GM21447 (cell line): Measurements from ENCODE around the gene ESPL1.

ENCODE experiments used
- ATAC-seq: cut with Tn5 transposase; IDR thresholded peaks from one replicate; pipeline ENCODE4 v1.9.1; 2021; ENCODE audit not compliant: unreplicated experiment

Gene ESPL1

DNA sequence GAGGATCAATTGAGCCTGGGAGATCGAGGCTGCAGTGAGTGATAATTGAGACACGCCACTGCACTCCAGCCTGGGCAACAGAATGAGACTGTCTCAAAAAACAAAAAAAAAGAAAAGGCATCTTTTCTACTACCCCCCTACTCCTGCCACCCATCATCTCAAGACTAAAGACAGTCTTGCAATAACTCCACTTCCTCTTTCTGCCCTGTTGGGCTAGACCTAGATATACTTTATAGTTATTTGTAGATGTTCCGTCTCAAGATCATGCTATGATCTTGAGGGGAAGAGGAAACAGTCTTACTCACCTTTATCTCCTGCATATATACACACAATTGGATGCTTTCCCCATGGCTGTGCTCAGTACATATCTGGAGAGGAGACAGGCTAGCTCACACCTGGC is 12.1 kb upstream of the ESPL1 start:
- ATAC-seq = no peak

DNA sequence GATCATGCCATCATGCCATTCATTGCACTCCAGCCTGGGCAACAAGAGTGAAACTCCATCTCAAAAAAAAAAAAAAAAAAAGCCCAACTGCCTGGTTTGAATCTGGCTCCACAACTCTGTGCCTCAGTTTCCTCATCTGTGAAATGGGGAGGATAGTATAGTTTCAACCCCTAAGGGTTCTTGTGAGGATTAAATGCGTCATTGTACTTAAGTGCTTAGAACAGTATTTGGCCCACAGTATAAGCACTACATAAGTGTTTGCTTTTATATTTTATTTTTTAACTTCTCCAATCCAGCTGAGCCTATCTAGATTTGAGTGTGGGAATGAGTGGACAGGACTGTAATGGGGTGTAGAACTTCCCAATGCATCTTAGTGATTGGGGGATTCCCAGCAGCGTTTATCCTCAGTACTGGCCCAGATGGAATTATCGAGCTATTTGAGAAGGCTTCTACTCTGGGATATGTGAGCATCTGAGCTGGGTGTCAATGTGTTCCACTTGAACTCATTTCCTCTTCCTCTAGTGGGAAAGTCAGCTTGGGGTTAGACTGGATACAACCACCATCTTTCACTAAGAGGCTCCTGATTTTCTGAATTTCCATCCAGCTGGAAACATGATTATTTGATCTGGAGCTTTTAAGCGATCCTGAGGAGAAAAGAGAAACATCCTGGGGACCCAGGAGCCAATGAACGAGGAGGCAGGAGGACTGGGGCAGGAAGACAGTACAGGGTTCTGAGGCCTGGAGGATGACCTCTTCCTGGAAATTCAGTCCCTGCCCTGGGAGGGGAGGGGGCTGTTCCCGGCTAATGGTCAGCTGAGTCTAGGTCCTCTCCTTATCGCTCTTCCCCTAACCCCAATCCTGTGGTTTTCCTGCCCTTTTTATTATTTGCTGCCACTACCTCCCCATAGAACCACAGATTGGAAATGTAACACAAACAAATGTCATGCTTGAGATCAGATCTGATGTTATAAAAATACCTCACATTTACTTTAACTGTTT is 9.3 kb upstream of the ESPL1 start:
- no peak for ATAC-seq

DNA sequence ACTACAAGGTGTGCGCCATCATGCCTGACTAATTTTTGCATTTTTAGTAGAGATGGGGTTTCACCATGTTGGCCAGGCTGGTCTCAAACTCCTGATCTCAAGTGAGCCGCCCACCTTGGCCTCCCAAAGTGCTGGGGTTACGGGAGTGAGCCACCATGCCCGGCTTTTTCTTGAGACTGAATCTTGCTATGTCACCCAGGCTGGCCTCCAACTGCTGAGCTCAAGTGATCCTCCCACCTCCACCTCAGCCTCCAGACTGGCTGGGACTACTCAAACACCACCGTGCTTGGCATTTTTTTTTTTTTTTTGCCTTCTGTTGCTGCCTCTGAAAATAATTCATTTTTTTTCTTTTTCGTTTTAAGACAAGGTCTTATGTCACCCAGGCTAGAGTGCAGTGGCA is 8.2 kb upstream of the ESPL1 start:
- no peak for ATAC-seq

DNA sequence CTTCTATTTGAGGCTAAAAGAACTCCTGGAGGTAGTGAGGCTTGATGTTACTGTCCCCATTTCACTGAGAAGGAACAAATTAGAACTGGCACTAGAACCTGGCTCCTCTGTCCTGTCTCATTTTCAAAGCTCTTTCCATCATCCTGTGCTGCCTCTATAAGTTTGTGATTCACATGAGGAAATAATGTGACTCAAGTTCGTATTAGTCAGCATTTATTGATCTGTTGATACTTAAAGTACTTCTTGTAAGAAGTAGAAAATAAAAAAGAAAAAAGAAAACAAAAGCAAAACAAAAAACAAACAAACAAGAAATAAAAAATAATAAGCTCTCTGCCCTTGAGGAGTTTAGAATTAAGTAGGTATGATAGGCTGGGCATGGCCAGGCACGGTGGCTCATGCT is 2.3 kb upstream of the ESPL1 start:
- ATAC-seq = no peak

DNA sequence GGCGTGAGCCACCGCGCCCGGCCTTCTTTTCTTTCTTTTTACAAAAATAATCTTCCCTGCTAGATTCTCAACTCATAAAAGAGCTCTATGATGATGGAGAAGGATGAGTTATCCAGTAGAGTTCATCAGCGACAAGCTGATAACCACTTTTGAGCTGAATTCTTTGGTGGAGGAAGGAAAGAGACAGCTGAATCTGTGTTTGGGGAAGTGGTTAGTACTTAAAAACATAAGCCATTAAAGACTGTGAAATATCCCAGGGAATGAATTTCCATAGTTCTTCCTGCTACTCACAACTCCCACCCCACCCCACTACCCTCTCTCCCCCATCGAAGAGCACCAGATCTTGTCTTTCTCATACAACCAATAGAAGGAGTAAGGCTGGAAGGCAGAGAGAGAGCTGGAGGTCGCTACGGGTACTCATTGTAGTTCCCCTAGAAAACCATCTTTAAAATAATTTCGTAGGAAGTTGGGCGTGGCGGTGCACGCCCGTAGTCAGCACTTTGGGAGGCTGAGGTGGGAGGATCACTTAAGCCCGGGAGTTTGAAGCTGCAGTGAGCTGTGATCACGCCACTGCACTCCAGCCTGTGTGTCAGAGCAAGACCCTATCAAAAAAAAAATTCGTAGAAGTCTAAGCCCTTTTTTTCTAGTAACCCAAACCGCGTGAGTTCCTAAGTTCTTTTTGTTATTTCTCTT is 647 bp upstream of the ESPL1 start:
- ATAC-seq = no peak

DNA sequence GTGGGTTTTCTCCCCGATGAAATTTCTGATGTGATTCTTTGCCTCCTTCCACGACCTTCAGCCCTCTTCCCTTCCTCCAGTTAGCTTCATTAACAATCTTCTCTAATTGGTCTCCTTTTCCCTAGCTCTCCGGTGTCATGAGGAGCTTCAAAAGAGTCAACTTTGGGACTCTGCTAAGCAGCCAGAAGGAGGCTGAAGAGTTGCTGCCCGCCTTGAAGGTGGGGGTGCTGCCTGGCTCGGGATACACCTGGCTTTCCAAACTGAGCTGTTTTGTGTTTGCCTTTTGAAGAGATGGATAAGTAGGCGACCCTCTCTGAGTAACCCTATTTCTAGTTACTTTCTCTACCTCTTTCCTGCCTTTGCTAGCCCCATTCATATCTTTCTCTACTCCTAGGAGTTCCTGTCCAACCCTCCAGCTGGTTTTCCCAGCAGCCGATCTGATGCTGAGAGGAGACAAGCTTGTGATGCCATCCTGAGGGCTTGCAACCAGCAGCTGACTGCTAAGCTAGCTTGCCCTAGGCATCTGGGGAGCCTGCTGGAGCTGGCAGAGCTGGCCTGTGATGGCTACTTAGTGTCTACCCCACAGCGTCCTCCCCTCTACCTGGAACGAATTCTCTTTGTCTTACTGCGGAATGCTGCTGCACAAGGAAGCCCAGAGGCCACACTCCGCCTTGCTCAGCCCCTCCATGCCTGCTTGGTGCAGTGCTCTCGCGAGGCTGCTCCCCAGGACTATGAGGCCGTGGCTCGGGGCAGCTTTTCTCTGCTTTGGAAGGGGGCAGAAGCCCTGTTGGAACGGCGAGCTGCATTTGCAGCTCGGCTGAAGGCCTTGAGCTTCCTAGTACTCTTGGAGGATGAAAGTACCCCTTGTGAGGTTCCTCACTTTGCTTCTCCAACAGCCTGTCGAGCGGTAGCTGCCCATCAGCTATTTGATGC is 797 bp downstream of the ESPL1 start:
- no peak for ATAC-seq

DNA sequence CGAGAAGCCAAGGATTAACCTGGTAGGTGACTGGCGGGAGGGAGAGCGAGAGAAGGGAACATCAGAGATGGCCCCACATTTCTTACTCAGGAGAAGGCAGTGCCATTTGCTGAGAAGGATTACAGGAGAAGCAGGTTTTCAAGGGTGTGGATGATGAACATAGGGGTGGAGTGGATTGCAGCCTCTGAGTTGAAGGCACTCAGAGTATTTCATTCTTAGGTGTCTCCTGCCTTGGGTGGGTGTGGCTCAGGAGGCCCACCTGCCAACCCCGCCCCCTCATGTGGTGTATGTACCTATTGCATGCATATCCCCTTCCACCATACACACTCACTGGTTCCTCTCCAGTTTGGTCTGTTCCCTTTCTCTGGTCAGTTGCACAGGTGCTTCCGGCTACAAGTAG is 6.3 kb downstream of the ESPL1 start:
- ATAC-seq = no peak

DNA sequence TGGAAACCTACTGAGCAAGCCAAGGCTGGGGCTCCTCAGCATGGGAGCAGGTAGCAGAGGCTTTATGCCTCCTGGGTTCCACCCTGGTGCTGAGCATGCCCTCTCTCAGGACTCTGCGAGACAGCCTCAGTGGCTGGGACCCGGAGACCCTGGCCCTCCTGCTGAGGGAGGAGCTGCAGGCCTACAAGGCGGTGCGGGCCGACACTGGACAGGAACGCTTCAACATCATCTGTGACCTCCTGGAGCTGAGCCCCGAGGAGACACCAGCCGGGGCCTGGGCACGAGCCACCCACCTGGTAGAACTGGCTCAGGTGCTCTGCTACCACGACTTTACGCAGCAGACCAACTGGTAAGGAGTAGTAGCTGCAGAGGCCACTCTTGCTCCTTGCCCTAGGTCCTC is 8.4 kb downstream of the ESPL1 start:
- no peak for ATAC-seq

DNA sequence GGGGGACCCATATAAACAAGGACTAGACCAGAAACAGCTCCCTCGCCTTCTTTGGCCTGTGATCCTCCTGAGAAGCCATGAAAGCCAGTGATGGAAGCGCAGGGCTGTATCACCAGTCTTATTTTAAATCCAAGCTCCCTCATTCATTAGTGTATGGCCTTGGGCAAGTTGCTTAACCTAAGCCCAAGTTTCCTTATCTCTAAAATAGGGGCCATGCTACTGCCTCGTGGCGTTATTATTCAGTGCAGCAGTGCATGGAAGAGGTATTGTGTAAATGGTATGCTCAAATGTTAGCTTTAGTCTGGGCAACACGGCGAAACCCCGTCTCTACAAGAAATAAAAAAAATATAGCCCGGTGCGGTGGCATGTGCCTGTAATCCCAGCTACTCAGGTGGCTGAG is 9.9 kb downstream of the ESPL1 start:
- no peak for ATAC-seq

DNA sequence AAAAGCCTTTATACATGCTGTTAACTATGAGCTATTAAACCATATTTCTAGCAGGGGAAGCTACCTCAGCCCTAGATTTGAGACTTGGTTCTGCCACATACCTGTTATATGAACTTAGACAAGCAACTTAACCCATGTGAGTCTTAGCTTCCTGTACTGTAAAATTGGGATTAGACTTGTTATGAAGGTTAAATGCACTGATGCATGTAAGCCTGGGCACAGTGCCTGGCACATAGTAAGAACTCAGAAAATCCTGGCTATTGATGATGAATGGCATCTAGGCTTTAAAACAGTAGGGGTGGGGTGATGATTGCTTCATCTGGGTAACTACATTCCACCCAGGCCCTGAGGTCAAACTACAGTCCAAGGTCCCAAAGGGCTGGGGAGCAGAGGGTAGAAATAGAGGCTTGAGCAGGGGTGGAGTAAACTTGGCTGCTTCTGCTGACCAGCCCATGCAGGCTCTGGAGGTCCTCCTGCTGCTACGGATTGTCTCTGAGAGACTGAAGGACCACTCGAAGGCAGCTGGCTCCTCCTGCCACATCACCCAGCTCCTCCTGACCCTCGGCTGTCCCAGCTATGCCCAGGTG is 11.3 kb downstream of the ESPL1 start:
- ATAC-seq = no peak

DNA sequence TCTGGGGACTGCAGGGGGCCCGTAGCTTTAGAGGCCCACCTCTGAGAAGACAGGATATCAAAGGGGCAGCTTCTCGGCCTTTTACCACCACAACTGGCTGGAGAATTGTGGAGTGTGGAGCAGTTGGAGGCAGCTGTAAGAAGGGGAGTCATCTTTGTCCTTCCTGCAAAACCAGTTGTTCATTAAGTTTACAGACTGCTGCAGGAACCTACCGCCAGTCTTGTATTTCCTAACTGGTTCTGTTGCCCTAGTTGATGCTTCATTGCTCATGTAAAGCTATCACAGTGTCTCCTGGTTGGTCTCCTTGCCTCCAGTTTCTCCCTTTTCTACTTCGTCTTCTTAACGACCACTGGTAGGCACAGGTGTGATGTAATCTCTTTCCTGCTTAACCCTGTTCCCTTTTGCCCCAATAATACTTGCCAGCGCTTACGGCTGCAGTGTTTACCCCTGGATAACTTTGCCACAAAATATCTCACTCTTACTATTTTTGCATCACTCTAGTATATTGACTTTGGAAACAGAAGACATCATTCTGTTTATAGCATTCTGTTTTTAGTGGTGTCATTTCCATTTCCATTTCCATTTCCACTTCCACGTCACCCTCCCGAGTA is 11.9 kb downstream of the ESPL1 start:
- ATAC-seq = no peak

DNA sequence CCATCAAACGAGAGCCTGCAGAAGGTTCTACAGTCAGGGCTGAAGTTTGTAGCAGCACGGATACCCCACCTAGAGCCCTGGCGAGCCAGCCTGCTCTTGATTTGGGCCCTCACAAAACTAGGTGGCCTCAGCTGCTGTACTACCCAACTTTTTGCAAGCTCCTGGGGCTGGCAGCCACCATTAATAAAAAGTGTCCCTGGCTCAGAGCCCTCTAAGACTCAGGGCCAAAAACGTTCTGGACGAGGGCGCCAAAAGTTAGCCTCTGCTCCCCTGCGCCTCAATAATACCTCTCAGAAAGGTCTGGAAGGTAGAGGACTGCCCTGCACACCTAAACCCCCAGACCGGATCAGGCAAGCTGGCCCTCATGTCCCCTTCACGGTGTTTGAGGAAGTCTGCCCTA is 18.3 kb downstream of the ESPL1 start:
- ATAC-seq = no peak

DNA sequence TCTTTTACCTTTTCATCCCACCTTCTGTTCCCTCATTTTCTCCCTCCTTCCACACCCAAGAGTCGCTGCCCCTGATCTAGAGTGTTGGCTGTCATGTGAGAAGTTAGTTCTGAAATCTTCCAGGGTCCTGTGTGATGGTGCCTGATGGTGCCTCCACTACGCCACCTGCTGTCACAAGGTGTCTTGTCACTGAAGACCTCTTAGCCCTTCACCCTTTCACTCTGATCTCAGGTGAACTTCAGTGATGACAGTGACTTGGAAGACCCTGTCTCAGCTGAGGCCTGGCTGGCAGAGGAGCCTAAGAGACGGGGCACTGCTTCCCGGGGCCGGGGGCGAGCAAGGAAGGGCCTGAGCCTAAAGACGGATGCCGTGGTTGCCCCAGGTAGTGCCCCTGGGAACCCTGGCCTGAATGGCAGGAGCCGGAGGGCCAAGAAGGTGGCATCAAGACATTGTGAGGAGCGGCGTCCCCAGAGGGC is 19.7 kb downstream of the ESPL1 start:
- ATAC-seq = no peak

DNA sequence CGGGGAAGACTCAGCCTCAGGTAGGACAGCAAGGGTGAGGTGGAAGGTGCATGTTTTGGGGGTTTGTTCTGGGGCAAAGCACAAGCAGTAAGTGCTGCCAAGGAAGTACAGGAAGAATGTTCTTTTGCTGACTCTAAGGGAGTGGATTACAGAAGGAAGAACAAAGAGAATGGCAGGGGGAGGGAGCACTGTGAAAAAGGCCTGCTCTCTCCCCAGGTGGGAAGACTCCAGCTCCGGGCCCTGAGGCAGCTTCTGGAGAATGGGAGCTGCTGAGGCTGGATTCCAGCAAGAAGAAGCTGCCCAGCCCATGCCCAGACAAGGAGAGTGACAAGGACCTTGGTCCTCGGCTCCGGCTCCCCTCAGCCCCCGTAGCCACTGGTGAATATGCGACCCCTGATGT is 20.2 kb downstream of the ESPL1 start:
- no peak for ATAC-seq

DNA sequence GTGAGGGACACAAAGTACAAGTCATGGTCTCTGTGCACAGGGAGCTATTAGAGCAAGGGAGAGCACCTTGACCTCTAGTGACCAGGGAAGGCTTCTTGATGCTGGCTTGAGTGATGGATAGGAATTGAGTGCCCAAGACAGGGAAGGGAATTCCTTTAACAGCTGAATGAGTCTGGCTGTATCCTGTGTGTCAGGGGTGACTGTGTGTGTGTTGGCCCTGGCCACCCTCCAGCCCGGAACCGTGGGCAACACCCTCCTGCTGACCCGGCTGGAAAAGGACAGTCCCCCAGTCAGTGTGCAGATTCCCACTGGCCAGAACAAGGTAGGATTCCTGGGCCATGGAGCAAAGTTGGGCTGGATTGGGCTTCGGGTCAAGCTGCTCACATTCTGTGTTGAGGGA is 21.8 kb downstream of the ESPL1 start:
- ATAC-seq = no peak

DNA sequence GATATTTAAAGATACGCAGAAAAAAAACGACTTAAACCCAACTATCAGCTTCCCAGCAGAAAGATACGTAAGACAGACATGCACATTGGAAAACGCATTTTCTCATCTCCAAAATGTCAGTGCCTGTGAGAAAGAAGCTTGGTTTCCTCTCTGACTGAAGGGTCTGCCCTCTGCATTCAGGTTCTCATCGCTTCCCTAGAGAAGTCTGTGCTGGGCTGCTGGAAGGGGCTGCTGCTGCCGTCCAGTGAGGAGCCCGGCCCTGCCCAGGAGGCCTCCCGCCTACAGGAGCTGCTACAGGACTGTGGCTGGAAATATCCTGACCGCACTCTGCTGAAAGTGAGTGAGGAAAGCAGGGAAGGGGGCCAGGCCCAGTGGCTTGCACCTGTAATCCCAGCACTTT is 22.6 kb downstream of the ESPL1 start:
- ATAC-seq = no peak

DNA sequence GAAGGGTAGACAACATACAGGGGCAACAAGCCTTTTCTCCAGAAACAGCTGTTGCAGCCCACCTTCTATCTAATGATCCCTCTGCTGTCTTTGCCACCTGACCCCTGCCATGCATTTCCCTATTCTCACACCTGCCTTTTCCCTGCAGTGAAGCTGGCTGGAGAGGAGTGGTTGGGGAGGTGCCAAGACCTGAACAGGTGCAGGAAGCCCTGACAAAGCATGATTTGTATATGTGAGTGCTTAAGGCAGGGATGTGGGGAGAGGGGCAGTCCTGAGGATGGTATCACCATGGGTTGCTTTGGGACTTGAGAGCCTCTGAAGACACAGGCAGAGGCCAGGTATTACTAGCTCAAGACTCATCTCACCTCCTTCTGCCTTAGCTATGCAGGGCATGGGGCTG is 24.3 kb downstream of the ESPL1 start:
- no peak for ATAC-seq

DNA sequence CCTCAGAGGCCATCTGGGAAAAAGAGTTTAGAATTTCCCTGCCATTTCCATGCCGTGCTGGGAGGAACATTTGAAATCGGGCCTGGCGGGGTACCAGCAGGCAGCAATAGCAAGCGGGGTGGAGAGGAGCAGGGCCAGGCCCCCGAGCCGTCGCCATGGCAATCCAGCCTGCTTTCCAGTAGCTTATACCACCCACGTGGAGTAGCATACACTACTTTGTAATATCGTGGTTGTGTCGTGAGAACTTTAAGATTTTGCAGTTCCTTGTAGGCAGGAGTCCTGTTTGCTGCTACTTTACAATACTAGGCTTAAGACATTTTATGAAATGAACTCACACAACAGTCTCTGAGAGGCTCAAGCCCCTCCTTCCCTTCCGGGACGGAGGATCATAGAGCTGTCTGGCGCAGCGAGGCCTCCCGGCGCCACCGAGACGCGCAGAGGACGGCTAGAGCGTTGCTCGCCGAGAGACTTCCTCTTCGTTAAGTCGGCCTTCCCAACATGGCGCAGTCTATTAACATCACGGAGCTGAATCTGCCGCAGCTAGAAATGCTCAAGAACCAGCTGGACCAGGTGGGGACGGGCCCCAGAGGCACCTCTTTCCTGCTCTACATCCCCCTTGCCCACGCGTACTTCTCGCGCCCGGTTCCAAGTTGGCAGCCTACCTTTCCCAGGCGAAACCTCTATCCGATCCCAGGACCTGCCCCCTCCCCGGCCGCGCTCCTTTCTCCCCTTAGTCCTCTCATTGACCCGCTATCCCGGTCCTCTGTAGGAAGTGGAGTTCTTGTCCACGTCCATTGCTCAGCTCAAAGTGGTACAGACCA is 27.2 kb downstream of the ESPL1 start, which contains the start of gene PFDN5:
Gene PFDN5 (plus strand): TSS at position 473 of the 821 bp plus-strand sequence. CDS start 26 bp downstream, at position 499.
- peak; percentile 79 for ATAC-seq

DNA sequence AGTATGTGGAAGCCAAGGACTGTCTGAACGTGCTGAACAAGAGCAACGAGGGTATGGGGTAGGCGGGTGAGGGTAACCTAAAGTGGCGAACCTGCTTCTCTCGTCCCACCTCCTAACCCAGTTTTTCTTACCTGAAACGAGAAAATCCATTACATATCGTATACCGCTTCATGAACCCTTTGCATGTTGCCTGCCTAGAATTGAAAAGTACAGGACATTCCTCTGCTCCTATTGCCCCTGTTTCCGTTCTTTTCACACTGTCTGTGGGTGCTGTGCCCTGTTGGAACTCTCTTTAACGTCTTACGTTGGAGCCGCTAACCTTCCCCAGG is 27.8 kb downstream of the ESPL1 start:
- ATAC-seq = no peak
